GM12878 (cell line): Measurements from ENCODE around the gene DSE. TPM values are rescaled to one million over a fixed set of nuclear protein-coding genes. Genes with fewer than 3 reads are reported as not detected.

Source experiments
- ATAC-seq: fragments of 200-7000 bp; cut with Tn5 transposase; 3 replicates; pipeline ENCODE4 v1.9.1; 2020; ENCODE audit warnings: mild to moderate bottlenecking, moderate library complexity
- BruUV-seq: library from RNA; stranded (reverse); fragments of 400-500 nt; replicated peaks from 2 replicates; lab custom pipeline; 2021; lab: Mats Ljungman, UMichigan
- CTCF ChIA-PET: fragments of 300-600 bp; sonication (Branson Sonifier 250); formaldehyde crosslinking; extraction: SDS; loops from one replicate; lab custom pipeline; 2021; ENCODE audit warnings: inconsistent platforms; lab: Yijun Ruan, JAX
- POLR2A ChIA-PET: fragments of 350-600 bp; formaldehyde crosslinking; extraction: SDS; loops from one replicate; lab custom pipeline; 2021; ENCODE audit warnings: inconsistent platforms; lab: Charles Lee
- RAD21 ChIA-PET: fragments of 300-600 bp; sonication (Branson Sonifier 250); formaldehyde crosslinking; loops from one replicate; lab custom pipeline; 2023; ENCODE audit warnings: antibody characterized with exemption; ENCODE audit not compliant: unreplicated experiment; lab: Charles Lee
- SMC1A ChIA-PET: fragments of 300-600 bp; sonication (Branson Sonifier 250); formaldehyde crosslinking; loops from one replicate; lab custom pipeline; 2023; ENCODE audit not compliant: unreplicated experiment, uncharacterized antibody; lab: Charles Lee
- DNase-seq: peaks from one replicate; pipeline ENCODE4 v3.0.0-alpha.2; 2011; ENCODE audit warnings: low read depth, low spot score
- FAIRE-seq: peaks from 3 replicates; lab custom pipeline; 2011; peaks lifted over from hg19 to GRCh38; lab: Jason Lieb, UNC
- H2AFZ ChIP-seq: 2 replicates; pipeline ENCODE4 v1.6.0; 2011; ENCODE audit warnings: low read depth, low read length, control low read depth; ENCODE audit not compliant: control insufficient read depth
- H3K27ac ChIP-seq: 2 replicates; pipeline ENCODE4 v1.5.1; 2011; ENCODE audit warnings: control low read depth; ENCODE audit not compliant: control insufficient read depth, insufficient read depth
- H3K27me3 ChIP-seq, 2 experiments: replicated peaks in 1 of 2; 2 replicates each; pipeline versions ENCODE4 v1.6.0 to v1.6.1; 2011; ENCODE audit warnings: low read length in 1 of 2; ENCODE audit not compliant: control insufficient read depth in 2 of 2, insufficient read depth in 2 of 2
- H3K36me3 ChIP-seq, 2 experiments: 2 replicates each; pipeline ENCODE4 v1.5.1; 2011; ENCODE audit warnings: low read length in 1 of 2; ENCODE audit not compliant: control insufficient read depth in 2 of 2, insufficient read depth in 2 of 2
- H3K4me1 ChIP-seq: 2 replicates; pipeline ENCODE4 v1.6.1; 2011; ENCODE audit warnings: mild to moderate bottlenecking, low read length, moderate library complexity, mixed read lengths; ENCODE audit not compliant: control insufficient read depth, insufficient read depth
- H3K4me2 ChIP-seq: 2 replicates; pipeline ENCODE4 v1.6.0; 2011; ENCODE audit warnings: control low read depth; ENCODE audit not compliant: control insufficient read depth, insufficient read depth
- H3K4me3 ChIP-seq: fragments of 200-600 bp; sonication (generic); 2 replicates; pipeline ENCODE4 v1.5.1; 2016
- H3K79me2 ChIP-seq: 2 replicates; pipeline ENCODE4 v1.6.0; 2011; ENCODE audit warnings: low read length; ENCODE audit not compliant: control insufficient read depth, insufficient read depth
- H3K9ac ChIP-seq: 2 replicates; pipeline ENCODE4 v1.8.0; 2011; ENCODE audit warnings: low read length, control low read depth, mixed read lengths; ENCODE audit not compliant: control insufficient read depth, insufficient read depth
- H3K9me3 ChIP-seq: replicated peaks from 3 replicates; pipeline ENCODE4 v1.5.1; 2011; ENCODE audit warnings: mild to moderate bottlenecking, low read length; ENCODE audit not compliant: control insufficient read depth, insufficient read depth
- H4K20me1 ChIP-seq: 2 replicates; pipeline ENCODE4 v1.6.0; 2011; ENCODE audit not compliant: control insufficient read depth, insufficient read depth
- IRF4 ChIP-seq: IDR thresholded peaks from 2 replicates; pipeline ENCODE4 v1.6.1; 2011; ENCODE audit warnings: low read depth, low read length
- PBX3 ChIP-seq: IDR thresholded peaks from 2 replicates; pipeline ENCODE4 v1.6.1; 2011; ENCODE audit warnings: mild to moderate bottlenecking, low read depth, low read length, moderate library complexity; ENCODE audit not compliant: insufficient replicate concordance
- SREBF2 ChIP-seq: IDR thresholded peaks from 2 replicates; pipeline ENCODE4 v1.6.1; 2012; ENCODE audit warnings: mild to moderate bottlenecking, low read length
- TCF3 ChIP-seq: IDR thresholded peaks from 2 replicates; pipeline ENCODE4 v1.6.1; 2012; ENCODE audit warnings: low read depth, mild to moderate bottlenecking, low read length, borderline replicate concordance; ENCODE audit not compliant: insufficient read depth
- TCF7 ChIP-seq: IDR thresholded peaks from 2 replicates; pipeline ENCODE4 v1.6.1; 2014; ENCODE audit warnings: antibody characterized with exemption, borderline replicate concordance
- WGBS: methylation state at CpG from one replicate; pipeline ENCODE4 v1.1.6; 2016; ENCODE audit warnings: low lambda C conversion rate; ENCODE audit not compliant: insufficient replicate concordance, insufficient coverage; ENCODE audit errors: missing lambda C conversion rate; 5-methylcytosine and 5-hydroxymethylcytosine counted together
- in situ Hi-C: fragments of 300-500 bp; cut with MboI; formaldehyde crosslinking; loops from 9 replicates; pipeline ENCODE4 v1.14.3; 2018; ENCODE audit warnings: mixed read lengths
- intact Hi-C: fragments of 100-400 bp; cut with micrococcal nuclease; formaldehyde crosslinking; loops from one replicate; pipeline ENCODE4 v1.14.2; 2022; ENCODE audit not compliant: unreplicated experiment
- polyA plus RNA-seq, 11 experiments: library from polyadenylated mRNA; depleted of rRNA in 4 of 11; unstranded in 6 of 11; stranded (reverse) in 5 of 11; fragments of >200 nt; fragmentation: Nextera tagmentation in 4 of 11; fragmentation: Illumina TruSeq in 1 of 11; extraction: Ambion mirVana in 4 of 11; extraction: Trizol in 1 of 11; gene quantifications; 1 replicate in 1 of 11; 2 replicates in 10 of 11; pipeline versions ENCODE4 v1.2.1 to v1.2.3, GENCODE V29; 2011 to 2016; ENCODE audit warnings: inconsistent platforms in 2 of 11, missing spikeins in 2 of 11, low read depth in 1 of 11
- total RNA-seq, 4 experiments: library from RNA; depleted of rRNA in 3 of 4; stranded (reverse); fragments of >200 nt in 3 of 4; fragmentation: Illumina TruSeq in 1 of 4; extraction: Trizol in 1 of 4; gene quantifications; 2 replicates each; pipeline versions ENCODE4 v1.2.1 to v1.2.3, GENCODE V29; 2013 to 2021
- TF ChIP-seq, protein P1 (sequence below): fragments of 450-650 bp; IDR thresholded peaks from 2 replicates; pipeline ENCODE4 v1.6.1; 2017; ENCODE audit warnings: mild to moderate bottlenecking, moderate library complexity
- TF ChIP-seq, protein P2 (sequence below): fragments of 450-650 bp; IDR thresholded peaks from 2 replicates; pipeline ENCODE4 v1.6.1; 2018; ENCODE audit warnings: borderline replicate concordance, mild to moderate bottlenecking; ENCODE audit not compliant: partially characterized antibody

The DSE gene
- total and polyA plus RNA-seq, 10 of the 15 experiments (the other 5 are each of a cell fraction or from before 2014, with no cell fraction given): 12.6 to 76.4 (median 43.0) TPM

GRCh38 chr6:116354236-116354635 is 16.5 kb upstream of the DSE start:
- ChIA-PET POLR2A (no interaction called here), SMC1A (interaction anchor here (1.2 to 1.6 kb wide), 2 partner anchors 26 to 56 kb away, joined by 4 to 5 read pairs; no protein-coding TSS in a partner anchor), RAD21 (no interaction called here)
- intact Hi-C loops: no loop called here
- H4K20me1 ChIP-seq: no peaks in the 10 kb centered on the region
- no peak for TF ChIP-seq IRF4
- TF ChIP-seq, protein P1, sequence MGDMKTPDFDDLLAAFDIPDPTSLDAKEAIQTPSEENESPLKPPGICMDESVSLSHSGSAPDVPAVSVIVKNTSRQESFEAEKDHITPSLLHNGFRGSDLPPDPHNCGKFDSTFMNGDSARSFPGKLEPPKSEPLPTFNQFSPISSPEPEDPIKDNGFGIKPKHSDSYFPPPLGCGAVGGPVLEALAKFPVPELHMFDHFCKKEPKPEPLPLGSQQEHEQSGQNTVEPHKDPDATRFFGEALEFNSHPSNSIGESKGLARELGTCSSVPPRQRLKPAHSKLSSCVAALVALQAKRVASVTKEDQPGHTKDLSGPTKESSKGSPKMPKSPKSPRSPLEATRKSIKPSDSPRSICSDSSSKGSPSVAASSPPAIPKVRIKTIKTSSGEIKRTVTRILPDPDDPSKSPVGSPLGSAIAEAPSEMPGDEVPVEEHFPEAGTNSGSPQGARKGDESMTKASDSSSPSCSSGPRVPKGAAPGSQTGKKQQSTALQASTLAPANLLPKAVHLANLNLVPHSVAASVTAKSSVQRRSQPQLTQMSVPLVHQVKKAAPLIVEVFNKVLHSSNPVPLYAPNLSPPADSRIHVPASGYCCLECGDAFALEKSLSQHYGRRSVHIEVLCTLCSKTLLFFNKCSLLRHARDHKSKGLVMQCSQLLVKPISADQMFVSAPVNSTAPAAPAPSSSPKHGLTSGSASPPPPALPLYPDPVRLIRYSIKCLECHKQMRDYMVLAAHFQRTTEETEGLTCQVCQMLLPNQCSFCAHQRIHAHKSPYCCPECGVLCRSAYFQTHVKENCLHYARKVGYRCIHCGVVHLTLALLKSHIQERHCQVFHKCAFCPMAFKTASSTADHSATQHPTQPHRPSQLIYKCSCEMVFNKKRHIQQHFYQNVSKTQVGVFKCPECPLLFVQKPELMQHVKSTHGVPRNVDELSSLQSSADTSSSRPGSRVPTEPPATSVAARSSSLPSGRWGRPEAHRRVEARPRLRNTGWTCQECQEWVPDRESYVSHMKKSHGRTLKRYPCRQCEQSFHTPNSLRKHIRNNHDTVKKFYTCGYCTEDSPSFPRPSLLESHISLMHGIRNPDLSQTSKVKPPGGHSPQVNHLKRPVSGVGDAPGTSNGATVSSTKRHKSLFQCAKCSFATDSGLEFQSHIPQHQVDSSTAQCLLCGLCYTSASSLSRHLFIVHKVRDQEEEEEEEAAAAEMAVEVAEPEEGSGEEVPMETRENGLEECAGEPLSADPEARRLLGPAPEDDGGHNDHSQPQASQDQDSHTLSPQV: no peak
- no peak for TF ChIP-seq TCF3
- TF ChIP-seq, protein P2, sequence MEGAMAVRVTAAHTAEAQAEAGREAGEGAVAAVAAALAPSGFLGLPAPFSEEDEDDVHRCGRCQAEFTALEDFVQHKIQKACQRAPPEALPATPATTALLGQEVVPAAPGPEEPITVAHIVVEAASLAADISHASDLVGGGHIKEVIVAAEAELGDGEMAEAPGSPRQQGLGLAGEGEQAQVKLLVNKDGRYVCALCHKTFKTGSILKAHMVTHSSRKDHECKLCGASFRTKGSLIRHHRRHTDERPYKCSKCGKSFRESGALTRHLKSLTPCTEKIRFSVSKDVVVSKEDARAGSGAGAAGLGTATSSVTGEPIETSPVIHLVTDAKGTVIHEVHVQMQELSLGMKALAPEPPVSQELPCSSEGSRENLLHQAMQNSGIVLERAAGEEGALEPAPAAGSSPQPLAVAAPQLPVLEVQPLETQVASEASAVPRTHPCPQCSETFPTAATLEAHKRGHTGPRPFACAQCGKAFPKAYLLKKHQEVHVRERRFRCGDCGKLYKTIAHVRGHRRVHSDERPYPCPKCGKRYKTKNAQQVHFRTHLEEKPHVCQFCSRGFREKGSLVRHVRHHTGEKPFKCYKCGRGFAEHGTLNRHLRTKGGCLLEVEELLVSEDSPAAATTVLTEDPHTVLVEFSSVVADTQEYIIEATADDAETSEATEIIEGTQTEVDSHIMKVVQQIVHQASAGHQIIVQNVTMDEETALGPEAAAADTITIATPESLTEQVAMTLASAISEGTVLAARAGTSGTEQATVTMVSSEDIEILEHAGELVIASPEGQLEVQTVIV: no peak
- no peak for TF ChIP-seq PBX3
- no peak for TF ChIP-seq SREBF2
- no peak for TF ChIP-seq TCF7
- TF ChIP-seq, all 136 proteins: peak for 0
- no peak overlapping the region for H3K27ac ChIP-seq
- no peaks in the 10 kb centered on the region for H3K27me3 ChIP-seq
- ATAC-seq (no peak), FAIRE-seq (peak; percentile 35), DNase-seq (no peak)
- H3K4me2 ChIP-seq: no peak overlapping the region
- no peaks in the 10 kb centered on the region for H3K36me3 ChIP-seq
- in situ Hi-C loops: no loop called here
- peaks cover 9% of the 10 kb centered on the region; the same call in 1 of the 2 replicates for H3K4me1 ChIP-seq
- CTCF ChIA-PET: interaction anchor here (0.5 to 1.9 kb wide), 2 partner anchors 51 to 92 kb away, joined by 4 read pairs; no protein-coding TSS in a partner anchor
- no peak overlapping the region for H3K9ac ChIP-seq
- 95% methylated on average over 1 of the region's 1 CpG for WGBS
- H3K79me2 ChIP-seq: no peaks in the 10 kb centered on the region
- no peak overlapping the region for H3K4me3 ChIP-seq
- no peak overlapping the region for H2AFZ ChIP-seq
- H3K9me3 ChIP-seq: no peaks in the 10 kb centered on the region; the same call in 2 of the 3 replicates
- no TSS peak for BruUV-seq
